SH-SY5Y (cell line): ENCODE data around the gene PCDH9.

Source experiments
- GATA2 ChIP-seq: IDR thresholded peaks from 2 replicates; pipeline ENCODE4 v1.6.1; 2011; ENCODE audit warnings: mild to moderate bottlenecking, low read depth, low read length
- GATA3 ChIP-seq: IDR thresholded peaks from 2 replicates; pipeline ENCODE4 v1.6.1; 2011; ENCODE audit warnings: low read depth, mild to moderate bottlenecking, low read length, moderate library complexity

DNA sequence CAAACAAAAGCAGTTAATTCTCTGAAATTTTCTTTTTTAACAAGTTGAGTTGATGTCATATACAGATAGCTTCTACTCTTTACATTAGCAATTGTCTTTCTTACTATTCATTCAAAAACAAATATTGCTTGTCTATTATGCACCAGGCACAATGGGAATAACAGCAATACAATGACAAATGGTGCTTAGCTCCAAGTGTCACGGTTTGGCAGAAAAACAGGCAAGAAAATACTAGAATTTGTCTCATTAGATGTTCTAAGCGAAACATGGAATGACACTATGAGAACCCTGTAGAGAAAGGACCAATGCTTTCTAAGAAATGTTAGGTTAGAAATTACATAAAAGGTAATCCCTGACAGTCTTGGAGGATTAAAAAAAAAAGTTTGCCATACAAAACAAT lies 187.6 kb downstream of the PCDH9 start:
- TF ChIP-seq GATA2, result no peak
- TF ChIP-seq GATA3, result no peak
